ENCODE data around the gene ANKRD35.

ANKRD35 gene

GRCh38 chr1:145857170-145857569 is 28.5 kb downstream of the ANKRD35 start:
- DNase-seq (ENCODE audit: low read depth), result no peak
- H3K4me3 ChIP-seq (ENCODE audit: low read depth, low read length), result no peak overlapping the region
- no peak for TF ChIP-seq CTCF (IDR thresholded peaks at IDR 0.05; ENCODE audit: low read depth, low read length, missing control alignments)

GRCh38 chr1:145855426-145855948 is 30.2 kb downstream of the ANKRD35 start:
- TF ChIP-seq CTCF (IDR thresholded peaks at IDR 0.05; ENCODE audit: low read depth, low read length, missing control alignments), result peak; percentile 42
- no peak overlapping the region for H3K4me3 ChIP-seq (ENCODE audit: low read depth, low read length)
- no peak for DNase-seq (ENCODE audit: low read depth)

- DNase-seq (ENCODE audit: low read depth), result no peak
- H3K4me3 ChIP-seq (ENCODE audit: low read depth, low read length), result no peak overlapping the region
- TF ChIP-seq CTCF (IDR thresholded peaks at IDR 0.05; ENCODE audit: low read depth, low read length, missing control alignments), result peak; percentile 53
These were observed 36.1 kb downstream of the ANKRD35 start for GRCh38 chr1:145849356-145850160.

- no peak for DNase-seq (ENCODE audit: low read depth)
- no peak overlapping the region for H3K4me3 ChIP-seq (ENCODE audit: low read depth, low read length)
- TF ChIP-seq CTCF (IDR thresholded peaks at IDR 0.05; ENCODE audit: low read depth, low read length, missing control alignments), result no peak
These were observed 37.8 kb downstream of the ANKRD35 start for GRCh38 chr1:145847827-145848226.

GRCh38 chr1:145846201-145846612 is 39.5 kb downstream of the ANKRD35 start:
- DNase-seq (ENCODE audit: low read depth), result no peak
- TF ChIP-seq CTCF (IDR thresholded peaks at IDR 0.05; ENCODE audit: low read depth, low read length, missing control alignments), result peak; percentile 88
- H3K4me3 ChIP-seq (ENCODE audit: low read depth, low read length), result peak overlapping the region; percentile 72

GRCh38 chr1:145845514-145846161 is 40.0 kb downstream of the ANKRD35 start, which contains the start of gene NUDT17:
Gene NUDT17, plus strand, starts transcription at chr1:145845630. Its CDS starts 11 bp downstream, at chr1:145845641.
- no peak for DNase-seq (ENCODE audit: low read depth)
- peak within 1 kb of the TSS; percentile 72 for H3K4me3 ChIP-seq (ENCODE audit: low read depth, low read length)
- TF ChIP-seq CTCF (IDR thresholded peaks at IDR 0.05; ENCODE audit: low read depth, low read length, missing control alignments), result peak; percentile 92

Measured in GM12864 (cell line).